Tibial artery (tissue), 4 donors: ENCODE measurements around the gene ZNF681.

Experiments
- DNase-seq, 2 donors: peaks; one replicate each; pipeline ENCODE4 v3.0.0-alpha.2; 2019
- H3K27ac ChIP-seq, 2 donors: fragments of 200-600 bp; sonication (generic) in 1 of 2; 1 replicate in 1 of 2; 2 replicates in 1 of 2; pipeline ENCODE4 v1.5.1; 2018 to 2019; ENCODE audit warnings: mild to moderate bottlenecking in 1 of 2
- H3K27me3 ChIP-seq, 2 donors: fragments of 200-600 bp; sonication (generic) in 1 of 2; one replicate each; pipeline versions ENCODE4 v1.5.1 to v1.6.0; 2016 to 2019
- H3K36me3 ChIP-seq, 3 donors: fragments of 200-600 bp; sonication (generic) in 2 of 3; one replicate each; pipeline ENCODE4 v1.5.1; 2016 to 2019; ENCODE audit warnings: mild to moderate bottlenecking in 2 of 3
- H3K4me1 ChIP-seq, 4 donors: fragments of 200-600 bp; sonication (generic) in 2 of 4; 1 replicate in 3 of 4; 2 replicates in 1 of 4; pipeline ENCODE4 v1.5.1; 2016 to 2019
- H3K4me3 ChIP-seq, 2 donors: fragments of 200-600 bp; sonication (generic) in 1 of 2; 1 replicate in 1 of 2; 2 replicates in 1 of 2; pipeline ENCODE4 v1.5.1; 2018 to 2019; ENCODE audit warnings: mild to moderate bottlenecking in 2 of 2
- H3K9me3 ChIP-seq, 3 donors: fragments of 200-600 bp; sonication (generic) in 1 of 3; one replicate each; pipeline ENCODE4 v1.5.1; 2016 to 2019
- intact Hi-C: fragments of 100-400 bp; cut with DNase I; formaldehyde crosslinking; loops from one replicate; pipeline ENCODE4 v1.15.0; 2023; ENCODE audit warnings: low total_unique reads
- TF ChIP-seq, protein P1 (sequence below), 2 experiments: fragments of 200-600 bp in 1 of 2; fragments of 450-650 bp in 1 of 2; IDR thresholded peaks; one replicate each; pipeline ENCODE4 v1.5.1; 2017 to 2019; ENCODE audit warnings: antibody characterized with exemption in 2 of 2, mild to moderate bottlenecking in 1 of 2, moderate library complexity in 1 of 2

ZNF681 gene

DNA sequence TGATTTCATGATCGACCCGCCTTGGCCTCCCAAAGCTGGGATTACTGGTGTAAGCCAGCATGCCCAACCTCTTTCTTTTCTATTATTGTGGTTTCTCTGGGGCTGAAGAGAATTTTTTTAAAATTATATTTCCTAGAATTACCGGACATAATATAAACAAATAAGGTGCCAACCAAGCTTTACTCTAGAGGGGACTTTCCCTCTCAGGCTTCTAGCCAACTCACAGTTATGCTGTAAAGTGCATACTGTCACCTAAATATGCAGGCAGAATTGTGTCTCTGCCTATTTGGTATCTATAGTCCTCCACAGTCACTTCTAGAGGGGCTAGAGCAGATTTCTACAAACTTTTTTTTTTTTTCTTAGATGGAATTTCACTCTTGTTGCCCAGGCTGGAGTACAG lies 41.6 kb upstream of the ZNF681 start:
- H3K9me3 ChIP-seq = peaks cover 0 to 5% (median 0%) of the 10 kb centered on the region in 3 donors
- H3K36me3 ChIP-seq = no peaks in the 10 kb centered on the region
- TF ChIP-seq, protein P1, sequence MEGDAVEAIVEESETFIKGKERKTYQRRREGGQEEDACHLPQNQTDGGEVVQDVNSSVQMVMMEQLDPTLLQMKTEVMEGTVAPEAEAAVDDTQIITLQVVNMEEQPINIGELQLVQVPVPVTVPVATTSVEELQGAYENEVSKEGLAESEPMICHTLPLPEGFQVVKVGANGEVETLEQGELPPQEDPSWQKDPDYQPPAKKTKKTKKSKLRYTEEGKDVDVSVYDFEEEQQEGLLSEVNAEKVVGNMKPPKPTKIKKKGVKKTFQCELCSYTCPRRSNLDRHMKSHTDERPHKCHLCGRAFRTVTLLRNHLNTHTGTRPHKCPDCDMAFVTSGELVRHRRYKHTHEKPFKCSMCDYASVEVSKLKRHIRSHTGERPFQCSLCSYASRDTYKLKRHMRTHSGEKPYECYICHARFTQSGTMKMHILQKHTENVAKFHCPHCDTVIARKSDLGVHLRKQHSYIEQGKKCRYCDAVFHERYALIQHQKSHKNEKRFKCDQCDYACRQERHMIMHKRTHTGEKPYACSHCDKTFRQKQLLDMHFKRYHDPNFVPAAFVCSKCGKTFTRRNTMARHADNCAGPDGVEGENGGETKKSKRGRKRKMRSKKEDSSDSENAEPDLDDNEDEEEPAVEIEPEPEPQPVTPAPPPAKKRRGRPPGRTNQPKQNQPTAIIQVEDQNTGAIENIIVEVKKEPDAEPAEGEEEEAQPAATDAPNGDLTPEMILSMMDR (IDR thresholded peaks at IDR 0.05) = no peak
- no peaks in the 10 kb centered on the region for H3K27me3 ChIP-seq
- no peak for DNase-seq
- no peak overlapping the region for H3K27ac ChIP-seq
- H3K4me1 ChIP-seq = no peaks in the 10 kb centered on the region
- intact Hi-C loops = no loop called here
- H3K4me3 ChIP-seq = no peak overlapping the region

DNA sequence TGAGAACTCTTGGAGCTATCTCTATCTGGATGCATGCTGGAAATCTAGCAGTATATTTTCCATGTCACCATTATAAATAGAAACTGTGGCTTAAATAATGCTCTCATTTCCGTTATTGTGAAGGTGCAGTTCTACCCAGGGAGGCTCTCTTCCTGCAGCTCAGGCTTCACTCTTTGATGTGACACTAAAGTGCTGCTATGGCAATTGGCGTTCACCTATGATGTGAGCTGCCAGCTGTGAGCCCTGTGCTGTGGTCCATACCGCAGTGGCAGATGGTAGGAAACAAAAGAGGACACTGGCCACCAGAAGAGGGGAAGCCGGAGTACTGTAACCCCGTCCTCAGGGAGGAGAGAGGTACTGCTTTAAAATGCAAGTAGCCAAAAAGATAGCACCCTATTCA lies 40.6 kb upstream of the ZNF681 start:
- no peak overlapping the region for H3K4me3 ChIP-seq
- intact Hi-C loops = no loop called here
- no peaks in the 10 kb centered on the region for H3K4me1 ChIP-seq
- H3K9me3 ChIP-seq = peaks cover 0 to 8% (median 6%) of the 10 kb centered on the region in 3 donors
- TF ChIP-seq, protein P1 (IDR thresholded peaks at IDR 0.05) = no peak
- no peak overlapping the region for H3K27ac ChIP-seq
- no peaks in the 10 kb centered on the region for H3K27me3 ChIP-seq
- no peak for DNase-seq
- H3K36me3 ChIP-seq = no peaks in the 10 kb centered on the region

DNA sequence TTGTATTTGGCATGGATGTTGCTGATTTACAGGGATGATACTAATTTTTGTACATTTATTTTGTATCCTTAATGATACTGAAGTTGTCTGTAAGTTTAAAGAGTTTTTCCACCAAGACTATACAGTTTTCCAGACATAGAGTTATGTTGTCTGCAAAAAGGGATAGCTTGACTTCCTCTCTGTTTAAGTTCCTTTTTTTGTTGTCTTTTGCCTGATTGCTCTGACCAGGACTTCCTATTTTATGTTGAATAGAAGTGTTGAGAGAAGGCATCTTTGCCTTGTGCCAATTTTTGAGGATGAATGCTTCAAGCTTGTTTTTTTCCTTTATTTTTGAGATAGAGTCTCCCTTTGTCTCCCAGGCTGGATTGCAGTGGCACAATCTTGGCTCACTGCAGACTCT lies 36.8 kb upstream of the ZNF681 start:
- Histone ChIP-seq H3K27me3 (no peaks in the 10 kb centered on the region), H3K4me3 (no peak overlapping the region), H3K36me3 (no peaks in the 10 kb centered on the region), H3K27ac (no peak overlapping the region), H3K4me1 (no peaks in the 10 kb centered on the region), H3K9me3 (peaks cover 0 to 8% (median 6%) of the 10 kb centered on the region in 3 donors)
- DNase-seq = no peak
- TF ChIP-seq, protein P1 (IDR thresholded peaks at IDR 0.05) = no peak
- intact Hi-C loops = no loop called here

DNA sequence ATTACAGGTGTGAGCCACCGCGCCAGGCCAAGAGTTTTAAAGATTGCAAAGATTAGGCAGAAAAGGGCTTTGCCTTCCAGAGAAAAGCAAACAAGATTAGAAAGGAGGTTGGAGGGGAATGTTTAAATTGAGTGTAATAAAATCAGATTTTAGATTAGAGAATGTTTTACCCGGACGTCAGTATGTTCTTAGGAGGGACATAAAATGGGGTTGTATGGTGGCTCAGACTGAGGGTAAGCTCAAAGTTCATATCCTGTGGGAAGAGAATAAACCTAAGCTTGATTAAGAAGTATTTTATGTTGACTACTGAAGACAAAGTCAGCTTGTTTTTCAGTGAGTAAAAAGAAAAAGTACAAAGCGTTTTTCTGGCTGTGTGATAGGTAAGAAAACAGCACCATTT lies 34.1 kb upstream of the ZNF681 start:
- no peak overlapping the region for H3K27ac ChIP-seq
- intact Hi-C loops = no loop called here
- no peak overlapping the region for H3K4me3 ChIP-seq
- no peaks in the 10 kb centered on the region for H3K27me3 ChIP-seq
- H3K9me3 ChIP-seq = peaks cover 0 to 8% (median 6%) of the 10 kb centered on the region in 3 donors
- TF ChIP-seq, protein P1 (IDR thresholded peaks at IDR 0.05) = no peak
- H3K36me3 ChIP-seq = no peaks in the 10 kb centered on the region
- no peak for DNase-seq
- no peaks in the 10 kb centered on the region for H3K4me1 ChIP-seq

DNA sequence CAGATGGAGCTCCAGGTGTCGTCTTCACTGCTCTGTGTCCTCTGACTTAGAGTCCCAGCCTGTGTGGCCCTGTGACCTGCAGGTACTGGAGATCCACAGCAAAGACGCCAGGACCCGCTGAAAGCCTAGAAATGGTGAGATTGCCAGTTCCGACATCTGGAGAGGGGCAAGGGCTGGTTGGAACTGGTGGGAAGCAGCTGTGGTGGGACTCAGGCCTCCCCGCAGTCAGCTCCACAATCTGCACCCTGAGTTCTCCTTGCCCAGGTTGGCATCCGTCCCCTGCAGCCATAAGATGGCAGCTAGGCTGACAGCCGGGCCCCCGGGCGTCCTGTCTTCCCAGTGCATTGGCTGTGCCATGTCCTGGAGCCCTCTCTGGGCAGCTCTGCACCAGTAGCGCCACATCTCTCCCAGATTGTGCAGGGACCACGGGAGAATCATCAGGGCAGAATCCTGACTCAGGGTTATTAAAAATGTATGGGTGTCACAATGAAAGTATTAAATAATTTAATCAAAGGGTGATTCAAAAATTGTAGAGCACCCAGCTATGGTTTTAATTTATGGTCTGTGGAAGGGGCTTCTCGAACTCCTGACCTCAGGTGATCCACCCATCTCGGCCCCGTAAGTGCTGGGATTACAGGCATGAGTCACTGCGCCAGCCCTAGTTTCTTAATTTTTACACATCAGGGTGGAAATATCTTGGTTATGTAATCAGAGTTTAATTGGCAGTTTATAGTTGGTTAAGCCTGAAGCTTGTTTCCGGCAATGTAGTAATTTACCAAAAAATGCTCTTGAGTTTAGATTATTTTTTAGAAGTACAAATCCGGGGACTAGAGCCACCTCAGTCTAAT lies 32.2 kb upstream of the ZNF681 start:
- Histone ChIP-seq H3K4me3 (no peak overlapping the region), H3K27me3 (no peaks in the 10 kb centered on the region), H3K4me1 (no peaks in the 10 kb centered on the region), H3K27ac (no peak overlapping the region), H3K9me3 (peaks cover 0 to 8% (median 6%) of the 10 kb centered on the region in 3 donors), H3K36me3 (no peaks in the 10 kb centered on the region)
- intact Hi-C loops = no loop called here
- TF ChIP-seq, protein P1 (IDR thresholded peaks at IDR 0.05) = no peak
- DNase-seq = no peak
